Measurements from ENCODE around the gene GTPBP3.

DNA sequence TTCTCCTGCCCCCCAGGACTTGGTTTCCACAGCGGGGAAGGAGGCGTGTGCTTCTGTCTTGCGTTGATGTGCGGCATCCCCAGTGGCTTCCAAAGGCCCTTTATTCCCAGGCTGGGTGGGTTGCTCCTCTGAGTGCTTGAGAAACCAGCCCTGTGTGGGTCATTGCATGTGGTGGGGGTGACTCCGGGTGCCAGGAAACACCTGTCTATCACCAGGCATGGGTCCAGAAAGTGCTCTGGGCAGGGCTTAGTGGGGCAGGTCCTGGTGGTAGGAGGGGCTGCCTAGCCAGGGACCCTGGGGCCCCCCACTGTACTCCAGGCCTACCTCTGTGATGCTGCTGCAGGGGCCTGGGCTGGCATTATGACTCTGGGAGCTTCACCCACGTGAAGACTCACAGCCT, 18.4 kb upstream of the GTPBP3 start:
- TF ChIP-seq, protein P1, sequence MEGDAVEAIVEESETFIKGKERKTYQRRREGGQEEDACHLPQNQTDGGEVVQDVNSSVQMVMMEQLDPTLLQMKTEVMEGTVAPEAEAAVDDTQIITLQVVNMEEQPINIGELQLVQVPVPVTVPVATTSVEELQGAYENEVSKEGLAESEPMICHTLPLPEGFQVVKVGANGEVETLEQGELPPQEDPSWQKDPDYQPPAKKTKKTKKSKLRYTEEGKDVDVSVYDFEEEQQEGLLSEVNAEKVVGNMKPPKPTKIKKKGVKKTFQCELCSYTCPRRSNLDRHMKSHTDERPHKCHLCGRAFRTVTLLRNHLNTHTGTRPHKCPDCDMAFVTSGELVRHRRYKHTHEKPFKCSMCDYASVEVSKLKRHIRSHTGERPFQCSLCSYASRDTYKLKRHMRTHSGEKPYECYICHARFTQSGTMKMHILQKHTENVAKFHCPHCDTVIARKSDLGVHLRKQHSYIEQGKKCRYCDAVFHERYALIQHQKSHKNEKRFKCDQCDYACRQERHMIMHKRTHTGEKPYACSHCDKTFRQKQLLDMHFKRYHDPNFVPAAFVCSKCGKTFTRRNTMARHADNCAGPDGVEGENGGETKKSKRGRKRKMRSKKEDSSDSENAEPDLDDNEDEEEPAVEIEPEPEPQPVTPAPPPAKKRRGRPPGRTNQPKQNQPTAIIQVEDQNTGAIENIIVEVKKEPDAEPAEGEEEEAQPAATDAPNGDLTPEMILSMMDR (IDR thresholded peaks at IDR 0.05; ENCODE audit: insufficient read depth, low read length, poor library complexity, severe bottlenecking), result no peak
- no peak for TF ChIP-seq EZH2phosphoT487 (conservative IDR thresholded peaks at IDR 0.05; ENCODE audit: low read length)

Measured in SU-DHL-6 (cell line).